Esophagus muscularis mucosa (tissue), 4 donors: ENCODE data around the gene MBOAT7. TPM values are rescaled to one million over a fixed set of nuclear protein-coding genes. Genes with fewer than 3 reads are reported as not detected.
A peak's percentile ranks its signal among the peaks of the same experiment; 100 is the strongest.

Source experiments
- DNase-seq: peaks from one replicate; pipeline ENCODE4 v3.0.0-alpha.2; 2017; ENCODE audit errors: extremely low spot score
- H3K27ac ChIP-seq, 4 donors: fragments of 200-600 bp; sonication (generic); replicated peaks in 1 of 4; 1 replicate in 3 of 4; 2 replicates in 1 of 4; pipeline ENCODE4 v1.5.1; 2016 to 2019; ENCODE audit warnings: mild to moderate bottlenecking in 1 of 4
- H3K27me3 ChIP-seq, 4 donors: fragments of 200-600 bp; sonication (generic); one replicate each; pipeline versions ENCODE4 v1.5.1 to v1.6.0; 2016 to 2019
- H3K36me3 ChIP-seq, 4 donors: fragments of 200-600 bp; sonication (generic); one replicate each; pipeline ENCODE4 v1.5.1; 2016 to 2019
- H3K4me1 ChIP-seq, 4 donors: fragments of 200-600 bp; sonication (generic); one replicate each; pipeline ENCODE4 v1.5.1; 2016 to 2019
- H3K4me3 ChIP-seq, 4 donors: fragments of 200-600 bp; sonication (generic); 1 replicate in 2 of 4; 2 replicates in 2 of 4; pipeline ENCODE4 v1.5.1; 2016 to 2019; ENCODE audit warnings: mild to moderate bottlenecking in 4 of 4, moderate library complexity in 1 of 4
- H3K9me3 ChIP-seq, 4 donors: fragments of 200-600 bp; sonication (generic); 1 replicate in 3 of 4; 2 replicates in 1 of 4; pipeline ENCODE4 v1.5.1; 2016 to 2019
- CTCF ChIP-seq, 3 experiments: fragments of 200-600 bp in 2 of 3; fragments of 450-650 bp in 1 of 3; sonication (generic) in 2 of 3; IDR thresholded peaks; one replicate each; pipeline ENCODE4 v1.5.1; 2017 to 2019; ENCODE audit warnings: antibody characterized with exemption in 3 of 3, mild to moderate bottlenecking in 2 of 3, moderate library complexity in 1 of 3
- EP300 ChIP-seq: sonication (generic); formaldehyde crosslinking; IDR thresholded peaks from one replicate; pipeline ENCODE4 v1.6.1; 2017; ENCODE audit warnings: antibody characterized with exemption
- POLR2A ChIP-seq: fragments of 450-650 bp; IDR thresholded peaks from one replicate; pipeline ENCODE4 v1.6.1; 2017; ENCODE audit warnings: antibody characterized with exemption, moderate library complexity, mild to moderate bottlenecking, low read depth
- POLR2AphosphoS5 ChIP-seq, 2 donors: sonication (generic); formaldehyde crosslinking; IDR thresholded peaks; one replicate each; pipeline ENCODE4 v1.6.1; 2017; ENCODE audit warnings: antibody characterized with exemption in 2 of 2
- WGBS: methylation state at CpG from one replicate; pipeline ENCODE4 v1.1.5; 2018; 5-methylcytosine and 5-hydroxymethylcytosine counted together
- intact Hi-C: fragments of 100-400 bp; cut with DNase I; formaldehyde crosslinking; loops from one replicate; pipeline ENCODE4 v1.15.1; 2023
- total RNA-seq, 4 donors: library from RNA; depleted of rRNA; stranded (reverse); fragments of >200 nt; gene quantifications; one replicate each; pipeline versions ENCODE4 v1.1.0 to v1.2.1, GENCODE V29; 2016

The MBOAT7 gene
- total RNA-seq, 4 donors from 2014 or later, result 40.3 to 83.2 (median 59.4) TPM

DNA sequence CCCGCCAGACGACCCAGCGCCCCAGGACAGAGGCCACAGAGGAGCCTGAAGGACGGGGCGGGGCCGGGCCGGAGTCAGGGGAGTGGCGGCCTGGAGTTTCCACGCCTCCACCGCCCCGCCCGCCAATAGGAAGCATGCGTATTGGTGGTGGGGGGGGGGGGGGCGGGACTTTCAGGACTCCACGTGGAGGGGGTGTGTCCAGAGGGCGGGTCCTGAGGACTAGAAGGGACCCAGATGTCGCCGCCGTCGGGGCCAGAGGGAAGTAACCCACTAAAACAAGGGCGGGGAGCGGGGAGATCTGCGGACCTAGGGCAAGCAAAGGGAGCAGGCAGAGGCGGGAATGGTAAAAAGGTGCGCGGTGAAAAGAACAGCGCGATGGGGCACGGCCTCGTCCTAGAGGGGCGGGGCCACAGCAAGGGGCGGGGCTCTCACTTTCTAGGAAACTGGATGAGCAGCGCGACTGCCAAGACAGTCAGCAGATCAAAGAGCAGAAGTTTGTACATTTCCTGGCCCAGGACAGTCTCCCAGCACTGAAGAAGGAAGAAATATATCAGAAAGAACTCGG is 27.1 kb downstream of the MBOAT7 start:
- intact Hi-C loops, result no loop called here
- H3K4me1 ChIP-seq, result peaks cover 45 to 64% (median 58%) of the 10 kb centered on the region in 4 donors
- 5% methylated on average over 32 of the region's 35 CpGs for WGBS
- peak; percentile 97 for DNase-seq
- peaks cover 8 to 11% (median 9%) of the 10 kb centered on the region in 4 donors for H3K36me3 ChIP-seq
- H3K27me3 ChIP-seq, result peaks cover 0 to 28% (median 7%) of the 10 kb centered on the region in 4 donors
- TF ChIP-seq POLR2AphosphoS5 (IDR thresholded peaks at IDR 0.05) (no peak), EP300 (no peak), POLR2A (no peak), CTCF (IDR thresholded peaks at IDR 0.05) (no peak)
- peak overlapping the region; percentile 46 to 66 (median 51) for H3K4me3 ChIP-seq
- peak overlapping the region in 3 of 4 donors; percentile 92 to 97 (median 93) for H3K27ac ChIP-seq
- no peaks in the 10 kb centered on the region for H3K9me3 ChIP-seq

DNA sequence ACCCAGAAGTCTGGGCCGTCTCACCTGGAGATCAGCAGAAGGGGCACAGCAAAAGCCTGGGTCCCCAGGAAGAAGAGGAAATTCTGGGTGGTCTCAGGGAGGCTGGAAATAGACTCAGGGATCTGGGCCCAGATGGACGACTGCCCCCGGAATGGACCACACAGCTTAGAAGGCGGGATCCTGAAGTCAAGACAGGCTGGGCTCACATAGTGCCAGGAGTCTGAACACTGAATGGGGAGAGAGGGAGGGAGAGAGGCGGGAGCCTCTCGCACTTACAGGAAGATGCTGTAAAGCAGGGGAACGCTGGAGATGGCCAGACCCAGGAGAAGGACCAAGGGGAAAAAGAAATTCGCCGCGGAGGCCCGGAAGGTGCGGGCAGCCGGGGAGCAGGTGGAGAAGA is 28.5 kb downstream of the MBOAT7 start:
- Histone ChIP-seq H3K4me3 (peak overlapping the region; percentile 63 to 93 (median 69)), H3K4me1 (peaks cover 45 to 64% (median 58%) of the 10 kb centered on the region in 4 donors), H3K27me3 (peaks cover 0 to 15% (median 7%) of the 10 kb centered on the region in 4 donors), H3K9me3 (no peaks in the 10 kb centered on the region), H3K36me3 (peaks cover 22 to 26% (median 24%) of the 10 kb centered on the region in 4 donors), H3K27ac (peak overlapping the region; percentile 92 to 99 (median 95))
- intact Hi-C loops, result no loop called here
- no peak for TF ChIP-seq EP300
- no peak for TF ChIP-seq POLR2AphosphoS5 (IDR thresholded peaks at IDR 0.05)
- no peak for TF ChIP-seq CTCF (IDR thresholded peaks at IDR 0.05)
- TF ChIP-seq POLR2A, result no peak
- 34% methylated on average over 13 of the region's 13 CpGs for WGBS
- DNase-seq, result no peak

- Histone ChIP-seq H3K27ac (peak overlapping the region; percentile 92 to 99 (median 95)), H3K9me3 (no peaks in the 10 kb centered on the region), H3K4me1 (peaks cover 45 to 64% (median 58%) of the 10 kb centered on the region in 4 donors), H3K27me3 (peaks cover 0 to 11% (median 5%) of the 10 kb centered on the region in 4 donors), H3K4me3 (peak overlapping the region; percentile 63 to 93 (median 69)), H3K36me3 (peaks cover 28 to 31% (median 30%) of the 10 kb centered on the region in 4 donors)
- intact Hi-C loops, result no loop called here
- TF ChIP-seq POLR2AphosphoS5 (IDR thresholded peaks at IDR 0.05) (no peak), POLR2A (no peak), CTCF (IDR thresholded peaks at IDR 0.05) (no peak), EP300 (no peak)
- no peak for DNase-seq
- 3% methylated on average over 22 of the region's 28 CpGs for WGBS
Observed at GRCh38 chr19:54160182-54160811, 29.1 kb downstream of the MBOAT7 start.

DNA sequence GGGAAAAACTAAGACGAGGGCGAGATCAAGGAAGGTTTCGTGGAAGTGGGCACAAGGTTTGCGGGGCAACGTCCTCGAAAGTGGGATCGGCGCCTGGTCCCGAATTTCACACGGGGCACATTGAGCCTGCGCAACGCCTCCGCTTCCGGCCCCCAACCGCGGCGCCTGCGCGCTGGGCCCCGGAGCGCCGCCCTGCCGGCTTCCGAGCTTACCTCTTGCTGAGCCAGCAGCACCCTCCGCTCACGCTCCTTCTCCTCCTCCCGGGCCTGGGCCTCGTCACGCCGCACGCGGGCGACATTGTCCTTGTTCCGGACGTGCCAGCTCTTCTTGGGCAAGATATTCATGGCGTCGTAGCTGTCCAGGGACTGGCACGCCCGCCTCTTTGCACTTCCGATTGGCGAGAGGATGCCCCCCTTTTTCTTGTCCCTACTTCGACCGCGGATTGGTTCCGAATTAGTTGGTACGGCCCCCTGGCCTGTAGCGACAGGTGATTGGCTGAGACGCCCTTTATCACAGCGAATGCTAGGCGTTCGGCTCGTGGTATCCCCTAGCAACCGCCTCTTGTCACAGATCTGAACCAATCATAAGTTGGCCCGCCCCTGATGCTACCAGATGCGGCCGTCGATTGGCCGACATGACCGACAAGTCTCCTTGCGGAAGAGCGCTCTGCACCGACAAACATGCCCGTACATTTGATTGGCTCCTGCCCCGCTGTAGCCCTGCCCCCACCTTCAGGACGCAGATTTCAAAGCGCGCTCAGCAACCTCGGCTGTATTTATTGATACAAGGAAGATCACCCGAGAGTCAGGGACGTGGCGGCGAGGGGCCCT is 29.8 kb downstream of the MBOAT7 start, which contains the start of gene LENG1:
Gene LENG1 (minus strand): TSS at position 370 of the 830 bp plus-strand sequence. CDS start 26 bp downstream, at position 344.
- H3K9me3 ChIP-seq, result no peaks in the 10 kb centered on the region
- peak; percentile 76 to 94 for TF ChIP-seq POLR2AphosphoS5 (IDR thresholded peaks at IDR 0.05)
- TF ChIP-seq CTCF (IDR thresholded peaks at IDR 0.05), result peak; percentile 15 to 68 (median 45)
- no peak for TF ChIP-seq EP300
- no peak for TF ChIP-seq POLR2A
- H3K4me1 ChIP-seq, result peaks cover 43 to 58% (median 54%) of the 10 kb centered on the region in 4 donors
- peaks cover 0 to 4% (median 2%) of the 10 kb centered on the region in 4 donors for H3K27me3 ChIP-seq
- intact Hi-C loops, result no loop called here
- DNase-seq, result peak; percentile 100
- H3K27ac ChIP-seq, result peak within 1 kb of the TSS; percentile 92 to 99 (median 95)
- peaks cover 35 to 38% (median 37%) of the 10 kb centered on the region in 4 donors for H3K36me3 ChIP-seq
- peak within 1 kb of the TSS; percentile 63 to 93 (median 72) for H3K4me3 ChIP-seq
- 0% methylated on average over 68 of the region's 72 CpGs for WGBS
